ES-I3 (cell line): Measurements from ENCODE around the gene GNB2.

Experiments
- H3K36me3 ChIP-seq: 2 replicates; pipeline ENCODE4 v1.6.1; 2013; ENCODE audit warnings: mild to moderate bottlenecking, low read length, control low read depth, moderate library complexity; ENCODE audit not compliant: insufficient read depth
- H3K4me1 ChIP-seq: 2 replicates; pipeline ENCODE4 v1.6.1; 2013; ENCODE audit warnings: mild to moderate bottlenecking, control low read depth, low read length; ENCODE audit not compliant: insufficient read depth
- H3K9ac ChIP-seq: 2 replicates; pipeline ENCODE4 v1.6.1; 2013; ENCODE audit warnings: low read depth, mild to moderate bottlenecking, low read length, moderate library complexity
- H3K9me3 ChIP-seq: 2 replicates; pipeline ENCODE4 v1.6.1; 2013; ENCODE audit warnings: mild to moderate bottlenecking, low read length, moderate library complexity; ENCODE audit not compliant: control insufficient read depth, insufficient read depth

Gene GNB2

DNA sequence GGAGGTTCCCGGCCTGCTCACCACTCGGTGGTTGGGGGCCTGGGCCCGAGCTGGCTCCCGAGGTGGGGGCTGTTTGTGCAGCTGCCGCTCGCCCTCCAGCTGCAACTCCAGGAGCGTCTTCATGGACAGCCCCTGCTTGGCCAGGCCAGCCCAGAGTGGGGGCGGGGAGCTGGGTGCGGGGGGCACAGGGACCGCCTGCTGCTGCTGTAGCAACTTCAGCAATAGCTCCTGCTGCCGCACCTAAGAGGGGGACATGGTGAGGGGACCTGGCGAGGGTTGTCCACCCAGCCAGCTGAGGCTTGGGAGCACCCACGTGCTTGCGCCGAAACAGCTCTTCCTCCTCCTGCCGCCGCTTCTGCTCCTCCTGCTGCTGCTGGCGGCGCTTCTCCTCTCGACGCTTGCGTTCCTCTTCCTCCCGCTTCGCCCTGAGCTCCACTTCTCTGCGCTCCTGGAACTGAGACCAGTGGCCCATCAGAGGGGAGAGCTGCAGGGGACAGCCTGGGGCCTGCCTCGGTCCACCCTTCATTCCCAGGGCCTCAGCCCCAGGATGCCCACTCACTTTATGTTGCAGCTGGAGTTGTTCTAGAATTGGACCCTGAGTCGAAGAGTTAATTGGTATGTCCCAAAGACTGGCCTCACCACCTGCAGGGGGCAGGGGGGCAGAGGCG is 9.6 kb downstream of the GNB2 start:
- H3K36me3 ChIP-seq, result peaks cover 14% of the 10 kb centered on the region; the same call in 1 of the 2 replicates
- no peak overlapping the region for H3K9ac ChIP-seq
- H3K9me3 ChIP-seq, result no peaks in the 10 kb centered on the region
- peaks cover 17% of the 10 kb centered on the region; the same call in 1 of the 2 replicates for H3K4me1 ChIP-seq

DNA sequence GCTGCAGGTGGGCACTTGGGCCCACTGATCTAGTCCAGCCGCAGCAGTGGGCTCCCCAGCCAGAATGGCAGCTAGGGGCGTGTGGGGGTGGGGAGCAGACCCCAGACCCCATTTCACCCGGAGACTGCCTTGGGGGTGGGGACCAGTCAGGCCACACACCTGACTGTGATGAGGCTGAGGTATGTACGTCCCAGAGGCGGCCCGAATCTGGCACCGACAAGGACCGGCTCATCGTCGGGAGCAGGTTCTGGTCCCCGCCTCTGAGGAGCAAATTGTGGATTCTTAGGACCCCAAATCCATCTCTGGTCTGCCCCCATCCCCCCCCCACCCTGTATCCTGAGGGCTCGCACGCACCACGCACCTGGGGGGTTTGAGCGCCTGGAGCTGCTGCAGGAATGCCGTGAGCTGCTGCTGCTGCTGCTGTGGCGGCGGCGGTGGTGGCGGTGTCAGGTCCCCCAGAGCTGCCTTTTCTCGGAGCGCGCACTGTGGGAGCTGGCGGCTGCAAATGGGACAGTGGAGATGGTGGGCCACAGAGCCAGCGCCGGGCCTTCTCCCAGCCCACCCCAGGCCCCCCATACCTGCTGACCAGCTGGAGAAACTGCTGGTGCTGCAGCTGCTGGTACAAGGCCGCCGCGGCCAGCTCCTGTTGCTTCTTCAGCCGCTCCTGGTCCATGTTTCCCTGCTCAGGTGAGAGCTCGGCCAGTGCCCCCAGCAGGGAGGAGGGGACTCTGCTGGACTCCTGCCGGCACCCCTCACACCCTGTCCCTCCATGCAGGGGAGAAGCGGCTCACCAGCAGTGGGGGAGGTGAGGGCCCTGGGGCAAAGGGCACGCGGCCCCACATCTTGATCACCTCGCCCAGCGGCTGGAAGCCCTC is 10.4 kb downstream of the GNB2 start:
- peaks cover 14% of the 10 kb centered on the region; the same call in 1 of the 2 replicates for H3K36me3 ChIP-seq
- H3K4me1 ChIP-seq, result peaks cover 17% of the 10 kb centered on the region; the same call in 1 of the 2 replicates
- no peak overlapping the region for H3K9ac ChIP-seq
- no peaks in the 10 kb centered on the region for H3K9me3 ChIP-seq

DNA sequence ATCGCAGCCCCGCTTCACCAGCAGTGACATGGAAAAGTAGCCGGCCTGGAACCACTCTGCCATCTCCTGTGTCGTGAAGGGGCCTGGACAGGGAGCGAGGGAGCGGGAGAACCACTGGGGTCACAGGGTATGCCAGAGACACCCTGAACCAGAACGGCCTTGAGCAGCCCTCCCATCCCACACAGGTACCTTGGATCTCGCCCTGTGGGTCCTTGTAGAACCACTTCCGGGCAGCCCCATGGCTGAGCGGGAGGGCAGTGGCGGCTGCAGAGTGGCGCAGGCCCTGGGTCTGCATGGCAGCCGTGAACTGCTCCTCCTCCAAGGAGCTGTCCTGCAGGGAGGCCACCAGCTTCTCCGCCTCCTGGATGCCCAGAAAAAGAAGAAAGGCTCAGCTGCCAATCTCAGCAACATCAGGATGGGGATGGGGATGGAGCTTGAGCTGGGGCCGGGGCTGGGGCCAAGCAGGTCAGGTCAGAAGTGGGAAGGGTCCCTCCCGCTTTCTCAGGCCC is 11.0 kb downstream of the GNB2 start:
- peaks cover 17% of the 10 kb centered on the region; the same call in 1 of the 2 replicates for H3K4me1 ChIP-seq
- peaks cover 14% of the 10 kb centered on the region; the same call in 1 of the 2 replicates for H3K36me3 ChIP-seq
- no peak overlapping the region for H3K9ac ChIP-seq
- H3K9me3 ChIP-seq, result no peaks in the 10 kb centered on the region

DNA sequence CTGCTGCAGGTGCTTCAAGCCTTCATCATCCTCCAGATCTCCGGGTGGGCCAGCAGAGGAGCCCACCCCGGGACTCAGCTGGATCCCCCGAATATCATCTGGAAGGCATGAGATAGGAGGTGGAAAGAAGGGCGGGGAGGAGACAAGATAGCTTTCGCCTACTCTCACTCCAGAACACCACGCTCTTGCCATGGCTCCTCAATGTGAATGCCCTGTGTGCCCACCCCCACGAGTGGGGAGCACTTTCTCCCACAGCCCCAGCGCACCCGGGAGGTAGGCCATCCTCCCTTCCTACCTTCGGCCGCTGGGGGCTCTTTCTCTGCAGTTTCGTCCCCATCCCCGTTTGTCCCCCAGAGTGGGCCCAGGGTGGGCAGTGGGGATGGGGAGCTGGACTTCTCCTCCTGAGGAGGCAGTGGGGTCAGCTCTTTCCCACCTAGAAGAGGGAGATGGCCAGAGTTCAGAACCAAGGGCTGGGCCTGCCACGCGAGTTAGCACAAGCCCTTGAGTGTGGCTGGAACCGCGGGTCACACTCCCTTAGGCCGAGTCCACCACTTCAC is 11.6 kb downstream of the GNB2 start:
- Histone ChIP-seq H3K9me3 (no peaks in the 10 kb centered on the region), H3K9ac (no peak overlapping the region), H3K36me3 (peaks cover 17% of the 10 kb centered on the region; the same call in 1 of the 2 replicates), H3K4me1 (peaks cover 16% of the 10 kb centered on the region; the same call in 1 of the 2 replicates)

DNA sequence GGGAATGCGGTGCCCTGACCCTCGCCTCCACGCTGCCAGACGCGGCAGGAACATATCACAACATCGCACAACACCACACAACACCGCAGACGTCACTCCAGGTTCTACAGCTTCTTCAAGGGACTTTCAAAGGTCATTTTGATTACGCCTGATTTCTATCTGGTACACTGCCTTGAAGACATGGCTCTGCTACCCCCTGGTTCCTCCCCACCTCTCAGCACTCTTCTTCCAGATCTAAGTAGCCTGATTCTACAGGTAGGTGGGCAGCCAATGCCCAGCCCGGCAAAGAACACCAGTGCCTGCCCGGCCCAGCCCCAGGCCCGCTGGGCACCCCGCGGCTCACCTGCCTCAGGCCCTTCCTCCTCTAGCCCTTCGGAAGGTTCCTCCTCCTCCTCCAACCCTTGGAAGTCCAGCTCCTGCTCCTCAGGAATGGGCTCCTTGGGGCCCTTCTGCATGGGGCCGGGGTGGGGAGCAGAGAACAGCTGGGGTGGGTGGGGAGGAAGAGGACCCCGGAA is 12.1 kb downstream of the GNB2 start:
- peaks cover 13% of the 10 kb centered on the region; the same call in 1 of the 2 replicates for H3K4me1 ChIP-seq
- no peak overlapping the region for H3K9ac ChIP-seq
- H3K9me3 ChIP-seq, result no peaks in the 10 kb centered on the region
- H3K36me3 ChIP-seq, result peaks cover 18% of the 10 kb centered on the region; the same call in 1 of the 2 replicates

DNA sequence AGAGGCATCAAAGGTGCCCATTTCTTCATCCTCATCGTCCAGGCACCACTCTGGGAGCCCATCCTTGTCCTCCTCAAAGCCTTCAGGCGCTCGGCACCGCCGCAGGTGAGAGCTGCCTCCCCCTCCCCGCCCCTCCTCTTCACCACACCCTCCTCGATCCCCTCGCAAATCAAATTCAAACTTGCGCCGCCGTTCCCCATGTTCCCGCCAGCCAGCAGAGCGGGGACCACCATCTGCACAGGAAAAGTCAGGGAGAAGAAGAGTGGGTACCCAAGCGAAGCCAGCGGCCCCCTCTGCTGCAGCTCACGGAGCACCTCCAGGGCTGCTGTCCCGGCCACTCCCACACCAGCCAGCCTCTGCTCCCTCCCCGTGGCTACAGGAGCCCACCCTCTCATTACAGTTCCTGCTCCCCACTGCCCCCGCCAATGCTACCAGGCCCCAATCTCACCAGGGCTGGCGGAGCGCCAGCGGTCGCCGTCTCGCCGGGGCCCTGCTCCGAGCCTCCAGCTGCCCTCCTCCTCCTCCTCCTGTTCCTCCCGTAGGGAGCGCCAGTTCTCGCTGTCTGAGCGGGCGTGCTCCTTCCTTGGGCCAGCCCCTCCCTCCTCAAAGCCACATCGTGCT is 12.8 kb downstream of the GNB2 start:
- Histone ChIP-seq H3K36me3 (peaks cover 17% of the 10 kb centered on the region; the same call in 1 of the 2 replicates), H3K9me3 (no peaks in the 10 kb centered on the region), H3K4me1 (peaks cover 15% of the 10 kb centered on the region; the same call in 1 of the 2 replicates), H3K9ac (no peak overlapping the region)

DNA sequence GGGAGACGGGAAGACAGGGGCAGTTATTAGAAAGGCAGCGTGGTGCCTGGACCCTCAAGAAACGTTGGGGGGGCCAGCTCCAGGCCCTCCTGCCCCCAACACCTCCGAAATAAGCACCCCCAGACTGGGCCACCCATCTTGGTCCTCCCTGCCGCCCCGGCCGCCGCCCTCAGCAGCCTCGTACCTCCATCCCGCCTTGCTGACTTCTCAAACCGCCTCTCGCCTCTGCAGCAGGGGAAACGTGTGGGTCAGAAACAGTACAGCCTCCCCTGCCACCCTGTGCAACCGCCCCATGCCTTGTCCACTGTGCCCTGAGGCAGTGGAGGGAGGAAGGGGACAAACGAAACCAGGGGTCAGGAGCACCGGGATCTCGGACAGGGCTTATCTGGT is 13.3 kb downstream of the GNB2 start:
- Histone ChIP-seq H3K4me1 (peaks cover 14% of the 10 kb centered on the region), H3K9ac (no peak overlapping the region), H3K9me3 (no peaks in the 10 kb centered on the region), H3K36me3 (peaks cover 14% of the 10 kb centered on the region; the same call in 1 of the 2 replicates)

DNA sequence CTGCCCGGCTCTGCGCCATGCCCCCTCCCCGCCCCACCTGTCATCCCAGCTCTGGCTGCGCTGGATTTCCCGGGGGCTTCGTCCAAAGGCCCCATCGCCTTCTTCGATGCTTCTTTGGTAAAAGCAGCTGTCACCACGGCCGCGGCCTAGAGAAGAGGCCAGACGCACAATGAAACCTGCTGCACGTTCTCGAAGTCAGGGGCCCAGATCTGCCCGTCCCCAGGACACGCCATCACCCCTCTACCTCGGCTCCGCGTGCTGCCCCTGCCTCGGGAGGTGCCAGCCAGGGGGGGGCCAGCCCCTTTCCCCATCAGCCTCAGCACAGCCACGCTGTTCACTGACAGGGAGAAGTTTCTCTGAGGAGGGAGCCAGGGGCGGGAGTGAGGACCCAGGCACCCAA is 13.7 kb downstream of the GNB2 start:
- H3K9me3 ChIP-seq, result no peaks in the 10 kb centered on the region
- peaks cover 14% of the 10 kb centered on the region for H3K4me1 ChIP-seq
- H3K9ac ChIP-seq, result no peak overlapping the region
- H3K36me3 ChIP-seq, result peaks cover 12% of the 10 kb centered on the region; the same call in 1 of the 2 replicates

DNA sequence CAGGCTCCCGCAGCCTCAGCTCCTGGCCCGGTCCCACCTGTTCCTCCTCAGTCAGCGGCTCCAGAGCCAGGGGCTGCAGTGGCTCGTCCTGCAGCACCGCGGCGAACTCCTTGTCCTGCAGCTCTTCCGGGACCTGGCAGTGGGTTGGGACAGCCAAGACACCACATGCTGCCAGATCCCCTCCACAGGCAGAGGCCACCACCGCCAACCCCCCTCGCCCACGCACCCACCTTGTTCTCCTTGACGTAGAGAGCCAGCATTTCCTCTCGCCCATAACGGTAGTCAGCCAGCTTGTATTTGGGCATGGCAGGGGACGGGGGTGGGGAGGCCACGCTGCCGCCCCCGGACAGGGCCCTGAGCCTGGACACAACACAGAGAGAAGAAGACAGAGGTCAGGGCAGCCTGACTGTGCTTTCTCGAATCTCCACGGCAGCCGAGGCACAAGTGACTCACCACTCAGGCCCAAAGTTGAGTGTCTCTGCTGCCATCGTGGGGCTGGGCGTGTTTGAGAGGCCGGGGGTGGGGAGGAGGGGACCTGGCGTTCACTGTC is 14.3 kb downstream of the GNB2 start:
- Histone ChIP-seq H3K9me3 (no peaks in the 10 kb centered on the region), H3K36me3 (peaks cover 12% of the 10 kb centered on the region), H3K9ac (no peak overlapping the region), H3K4me1 (peaks cover 19% of the 10 kb centered on the region)

DNA sequence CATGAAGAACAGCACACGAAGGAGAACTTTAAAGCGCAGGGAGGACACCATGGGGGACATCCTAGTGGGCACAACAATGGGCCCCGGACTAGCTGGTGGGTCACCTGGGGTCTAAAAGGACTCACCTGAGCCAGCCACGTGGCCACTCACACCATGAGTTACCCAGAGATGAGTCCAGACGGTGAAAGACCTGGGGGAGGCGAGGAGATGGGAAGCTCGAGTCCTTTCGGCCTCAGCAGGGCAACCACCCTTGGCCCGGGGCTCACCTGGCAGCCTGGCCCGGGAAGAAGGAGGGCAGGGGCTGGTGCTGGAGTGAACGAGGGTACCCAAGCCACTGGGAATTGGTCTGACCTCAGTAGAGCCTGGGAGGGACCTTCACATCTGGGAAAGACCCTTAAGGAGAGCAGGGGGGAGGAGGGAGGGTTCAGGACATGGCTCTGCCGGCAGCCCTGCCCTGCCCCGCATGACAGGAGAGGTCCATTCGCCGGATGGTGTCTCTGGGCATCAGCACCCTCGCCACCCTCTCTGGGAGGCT is 14.9 kb downstream of the GNB2 start:
- H3K9me3 ChIP-seq, result no peaks in the 10 kb centered on the region
- H3K4me1 ChIP-seq, result peaks cover 22% of the 10 kb centered on the region
- H3K36me3 ChIP-seq, result peaks cover 12% of the 10 kb centered on the region
- H3K9ac ChIP-seq, result no peak overlapping the region

DNA sequence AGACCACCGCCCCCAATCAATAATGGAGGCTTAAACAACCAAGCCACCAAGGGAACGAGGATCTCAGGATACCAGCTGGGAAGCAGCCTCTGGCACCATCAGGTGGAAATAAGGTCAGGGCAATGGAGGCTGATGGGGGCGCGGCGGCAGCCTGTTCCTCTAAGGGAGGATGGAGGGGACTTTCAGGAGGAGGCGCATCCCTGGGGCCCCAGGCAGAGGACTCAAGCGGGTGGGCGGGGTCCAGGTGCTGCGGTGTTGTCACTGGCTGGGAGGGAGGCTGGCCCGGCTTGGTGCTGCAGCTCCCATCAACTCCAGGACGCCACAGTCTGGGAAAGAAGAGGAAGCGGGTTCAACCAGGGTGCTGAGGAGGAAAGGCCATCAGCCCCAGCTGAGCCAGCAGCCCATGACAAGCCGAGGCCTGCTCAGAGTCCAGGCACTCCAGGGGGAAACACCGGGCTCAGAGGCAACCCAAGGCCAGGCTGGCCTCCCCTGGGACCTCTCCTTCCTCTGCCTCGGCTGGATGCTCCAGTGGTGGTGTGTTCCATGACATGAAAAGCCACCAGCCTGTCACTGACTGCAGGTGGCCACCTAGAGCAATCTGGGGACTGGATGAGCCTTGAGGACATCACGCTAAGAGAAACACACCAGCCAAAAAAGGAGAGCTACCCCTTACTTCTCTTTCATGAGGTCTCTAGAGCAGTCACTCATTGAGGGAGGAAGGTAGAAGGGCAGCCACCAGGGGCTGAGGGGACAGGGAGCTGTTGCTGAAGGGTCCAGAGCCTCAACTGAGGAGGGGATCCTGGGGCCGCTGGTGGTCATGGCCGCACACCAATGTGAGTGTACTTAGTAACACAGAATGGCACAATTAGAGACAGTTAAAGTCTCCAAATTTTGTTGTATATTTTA is 15.9 kb downstream of the GNB2 start:
- H3K9me3 ChIP-seq, result no peaks in the 10 kb centered on the region
- no peak overlapping the region for H3K9ac ChIP-seq
- peaks cover 22% of the 10 kb centered on the region for H3K4me1 ChIP-seq
- peaks cover 12% of the 10 kb centered on the region for H3K36me3 ChIP-seq

DNA sequence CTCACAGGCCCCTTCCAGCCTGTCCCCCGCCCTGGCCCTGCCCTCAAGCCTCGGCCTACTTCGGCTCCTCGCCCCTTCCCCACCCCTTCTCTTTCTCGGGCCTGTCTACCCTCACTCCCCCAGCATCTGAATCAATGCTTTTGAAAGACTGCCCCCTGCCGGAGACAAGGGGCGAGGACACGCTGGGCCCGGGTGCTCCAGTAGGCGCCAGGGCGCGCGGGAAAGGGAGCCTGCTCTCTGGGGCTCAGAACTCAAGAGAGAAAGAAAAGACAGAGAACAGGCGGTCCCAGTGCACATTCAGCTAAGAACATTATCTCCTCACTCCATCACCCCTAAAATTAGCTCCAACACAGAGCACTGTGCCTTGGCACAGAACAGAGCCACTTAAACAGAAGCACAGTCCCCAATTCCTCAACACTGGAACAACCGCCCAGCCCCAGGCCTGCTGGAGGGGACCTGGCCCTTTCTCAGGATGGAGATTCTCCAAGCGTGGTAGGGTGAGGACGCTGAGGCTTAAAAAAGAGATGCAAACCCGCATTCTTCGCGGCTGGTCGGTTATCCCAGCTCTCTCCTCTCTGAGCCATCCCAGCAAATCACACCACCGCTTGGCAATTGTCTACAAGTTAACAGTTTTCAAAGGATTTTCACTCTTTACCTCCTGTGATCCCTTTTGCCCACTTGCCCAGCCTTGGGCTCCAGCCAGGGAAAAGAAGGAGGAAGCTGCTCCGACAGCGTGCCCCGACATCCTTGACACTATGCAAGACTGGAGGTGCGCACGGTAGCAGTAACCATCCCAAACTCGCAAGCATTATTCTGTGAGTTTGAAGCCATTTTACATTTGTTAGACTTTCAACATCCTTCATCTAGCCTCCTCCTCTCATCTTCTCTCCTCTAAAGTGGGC is 18.4 kb downstream of the GNB2 start:
- Histone ChIP-seq H3K9ac (peak overlapping the region; percentile 89; the same call in 1 of the 2 replicates), H3K36me3 (peaks cover 4% of the 10 kb centered on the region; the same call in 1 of the 2 replicates), H3K9me3 (no peaks in the 10 kb centered on the region), H3K4me1 (peaks cover 26% of the 10 kb centered on the region)
